GM23338 (cell line): ENCODE measurements around the gene CHRDL2.

Experiments
- EZH2 ChIP-seq: fragments of 200-600 bp; sonication (generic); IDR thresholded peaks from one replicate; pipeline ENCODE4 v1.8.0; 2017; ENCODE audit warnings: antibody characterized with exemption, mild to moderate bottlenecking, low read depth; ENCODE audit not compliant: unreplicated experiment
- EZH2phosphoT487 ChIP-seq: fragments of 200-600 bp; sonication (generic); IDR thresholded peaks from one replicate; pipeline ENCODE4 v1.8.1; 2018; ENCODE audit warnings: antibody characterized with exemption; ENCODE audit not compliant: unreplicated experiment
- TF ChIP-seq, protein P1 (sequence below), 2 experiments: fragments of 200-600 bp in 1 of 2; sonication (generic) in 1 of 2; conservative IDR thresholded peaks; 2 replicates each; pipeline versions ENCODE4 v1.5.1 to v1.6.1; 2016 to 2017; ENCODE audit warnings: antibody characterized with exemption in 2 of 2, low read depth in 2 of 2, mild to moderate bottlenecking in 2 of 2, moderate library complexity in 1 of 2

DNA sequence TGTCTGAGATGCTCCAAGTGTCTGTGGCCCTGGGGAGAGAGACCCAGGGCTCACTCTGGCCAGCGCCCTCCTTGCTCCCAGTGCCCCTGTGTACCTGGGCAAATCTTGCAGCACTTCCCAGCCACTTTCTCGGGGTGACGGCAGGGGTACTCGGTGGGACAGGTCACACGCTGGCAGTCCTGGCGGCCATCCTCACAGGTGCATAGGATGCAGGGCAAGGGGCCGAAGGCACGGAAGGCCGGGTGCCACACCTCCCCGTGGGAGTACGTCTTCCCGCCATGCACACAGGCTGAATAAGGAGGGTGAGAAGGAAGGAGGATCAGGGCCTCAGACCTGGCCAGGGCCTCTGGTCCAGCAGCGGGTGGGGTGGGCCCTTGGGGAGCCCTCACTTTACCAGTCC, 28.0 kb downstream of the CHRDL2 start:
- TF ChIP-seq EZH2phosphoT487 (no peak), EZH2 (no peak)
- TF ChIP-seq, protein P1, sequence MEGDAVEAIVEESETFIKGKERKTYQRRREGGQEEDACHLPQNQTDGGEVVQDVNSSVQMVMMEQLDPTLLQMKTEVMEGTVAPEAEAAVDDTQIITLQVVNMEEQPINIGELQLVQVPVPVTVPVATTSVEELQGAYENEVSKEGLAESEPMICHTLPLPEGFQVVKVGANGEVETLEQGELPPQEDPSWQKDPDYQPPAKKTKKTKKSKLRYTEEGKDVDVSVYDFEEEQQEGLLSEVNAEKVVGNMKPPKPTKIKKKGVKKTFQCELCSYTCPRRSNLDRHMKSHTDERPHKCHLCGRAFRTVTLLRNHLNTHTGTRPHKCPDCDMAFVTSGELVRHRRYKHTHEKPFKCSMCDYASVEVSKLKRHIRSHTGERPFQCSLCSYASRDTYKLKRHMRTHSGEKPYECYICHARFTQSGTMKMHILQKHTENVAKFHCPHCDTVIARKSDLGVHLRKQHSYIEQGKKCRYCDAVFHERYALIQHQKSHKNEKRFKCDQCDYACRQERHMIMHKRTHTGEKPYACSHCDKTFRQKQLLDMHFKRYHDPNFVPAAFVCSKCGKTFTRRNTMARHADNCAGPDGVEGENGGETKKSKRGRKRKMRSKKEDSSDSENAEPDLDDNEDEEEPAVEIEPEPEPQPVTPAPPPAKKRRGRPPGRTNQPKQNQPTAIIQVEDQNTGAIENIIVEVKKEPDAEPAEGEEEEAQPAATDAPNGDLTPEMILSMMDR (conservative IDR thresholded peaks at IDR 0.05; ENCODE audit: low read depth in 2 of 2) = no peak
